GM21390 (cell line): ENCODE results near the gene PEX3.

Experiments used
- ATAC-seq: cut with Tn5 transposase; IDR thresholded peaks from one replicate; pipeline ENCODE4 v1.9.1; 2021; ENCODE audit not compliant: unreplicated experiment

PEX3 gene

GRCh38 chr6:143450453-143451371, at the start of gene PEX3, which contains the start of gene ADAT2:
Gene PEX3 (plus strand): TSS chr6:143450805. CDS start chr6:143451043, 238 bp downstream.
Gene ADAT2 (minus strand): TSS chr6:143450695. CDS start chr6:143450658, 37 bp downstream.
- ATAC-seq = peak; percentile 98

- ATAC-seq = no peak
These were observed 49.5 kb upstream of the PEX3 start for GRCh38 chr6:143401068-143401446.

- no peak for ATAC-seq
These were observed 48.8 kb upstream of the PEX3 start for GRCh38 chr6:143401636-143402370.

DNA sequence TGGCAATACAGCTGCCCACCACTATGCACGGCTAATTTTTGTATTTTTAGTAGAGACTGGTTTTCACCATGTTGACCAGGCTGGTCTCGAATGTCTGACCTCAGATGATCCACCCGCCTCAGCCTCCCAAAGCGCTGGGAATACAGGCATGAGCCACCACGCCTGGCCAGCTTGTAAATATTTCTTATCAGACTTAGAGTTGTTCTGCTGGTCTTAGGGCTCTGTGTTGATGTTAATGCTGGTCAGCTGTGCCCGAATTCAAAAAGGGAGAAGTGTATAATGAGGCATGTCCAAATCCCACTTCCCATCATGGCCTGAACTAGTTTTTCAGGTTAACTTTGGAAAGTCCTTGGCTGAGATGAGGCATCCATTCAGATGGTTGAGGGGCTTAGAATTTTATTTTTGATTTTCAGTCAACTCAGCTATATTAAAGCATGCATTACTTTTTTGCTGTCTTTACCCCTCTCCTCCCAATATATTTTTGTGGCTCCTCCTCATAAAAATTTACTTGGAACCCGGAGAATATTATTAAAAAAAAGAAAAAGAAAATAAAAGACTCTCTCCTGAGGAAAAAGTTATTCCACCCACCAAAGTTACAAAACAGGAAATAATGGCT, 47.8 kb upstream of the PEX3 start:
- no peak for ATAC-seq

DNA sequence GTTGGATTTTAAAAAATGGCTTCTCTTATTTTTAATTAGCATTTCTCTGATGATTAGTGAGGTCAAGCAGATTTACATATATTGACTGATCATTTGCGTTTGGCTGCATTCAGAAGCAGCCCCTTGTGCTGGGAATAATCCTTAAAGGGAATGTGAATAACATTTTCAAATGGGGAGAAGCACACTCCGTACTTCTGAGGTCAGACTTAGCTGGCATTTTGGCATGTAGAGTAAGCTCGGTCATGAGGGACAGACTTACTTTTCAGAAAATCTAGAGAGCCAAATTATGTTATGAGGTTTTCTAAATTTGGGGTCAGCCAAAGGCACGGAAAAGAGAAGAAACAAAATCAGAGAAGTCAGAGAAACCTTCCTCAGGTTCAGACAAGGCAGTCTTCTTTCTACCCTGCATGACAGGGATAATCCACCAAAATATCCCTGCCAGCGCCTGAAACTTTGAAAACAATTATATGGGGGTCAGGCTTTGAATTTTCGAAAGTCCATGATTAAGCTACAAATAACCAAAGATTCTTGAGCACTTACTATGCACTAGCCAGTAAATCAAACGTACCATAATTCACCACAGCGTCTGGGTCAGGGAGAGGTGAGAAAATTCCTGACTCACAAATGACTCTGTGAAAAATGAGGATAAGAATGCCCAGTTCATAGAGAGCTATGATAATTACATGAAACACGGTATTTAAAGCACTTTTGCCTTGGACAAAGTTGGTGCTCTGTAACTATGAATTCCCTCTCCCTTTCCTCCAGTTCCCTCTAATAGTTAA, 45.0 kb upstream of the PEX3 start:
- ATAC-seq = no peak

- ATAC-seq = peak; percentile 50
These were observed 43.9 kb upstream of the PEX3 start for GRCh38 chr6:143406673-143407072.

DNA sequence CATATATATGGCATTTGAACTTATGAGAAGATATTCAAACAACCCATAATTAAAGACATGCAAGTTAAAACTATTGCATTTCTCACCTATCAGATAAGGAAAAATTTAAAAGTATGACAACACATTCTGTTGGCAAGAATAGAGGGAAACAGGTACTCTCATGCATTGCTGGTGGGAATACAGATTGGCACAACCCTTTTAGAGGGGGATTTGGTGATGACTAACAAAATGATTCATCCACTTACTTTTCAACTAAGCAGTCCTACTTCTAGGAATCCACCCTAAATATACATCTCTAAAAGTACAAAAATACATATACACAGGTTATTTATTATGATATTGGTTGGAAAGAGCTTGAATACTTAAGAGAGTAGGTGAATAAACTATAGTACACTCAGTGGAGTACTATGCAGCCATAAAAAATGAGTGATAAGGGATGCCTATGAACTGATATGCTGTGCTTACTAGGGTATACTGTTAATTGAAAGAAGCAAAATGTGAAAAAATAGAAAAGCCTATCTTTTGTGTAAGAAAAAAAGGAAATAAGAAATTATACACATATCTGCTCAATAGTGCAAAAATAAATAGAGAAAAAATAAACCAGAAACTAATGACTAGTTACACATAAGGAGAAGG, 42.3 kb upstream of the PEX3 start:
- no peak for ATAC-seq

DNA sequence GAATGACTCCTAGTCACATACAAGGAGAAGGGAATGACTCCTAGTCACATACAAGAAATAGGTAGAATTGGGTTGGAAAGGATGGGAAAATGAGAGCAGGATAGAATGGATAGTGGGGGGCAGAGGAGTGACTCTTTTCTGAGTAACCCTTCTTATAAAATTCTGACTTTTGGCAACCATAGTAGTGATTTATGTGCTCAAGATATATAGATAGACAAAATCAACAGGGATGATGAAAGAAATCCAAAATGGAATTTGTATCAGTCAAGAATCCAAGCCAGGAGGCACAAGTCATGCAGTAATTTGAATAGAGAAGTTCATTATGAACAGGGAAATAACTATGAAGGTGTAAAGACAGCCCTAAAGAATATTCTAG, 41.8 kb upstream of the PEX3 start:
- ATAC-seq = no peak

- ATAC-seq = no peak
These were observed 39.7 kb upstream of the PEX3 start for GRCh38 chr6:143410859-143411270.

GRCh38 chr6:143414769-143415168, 35.8 kb upstream of the PEX3 start:
- ATAC-seq = no peak

DNA sequence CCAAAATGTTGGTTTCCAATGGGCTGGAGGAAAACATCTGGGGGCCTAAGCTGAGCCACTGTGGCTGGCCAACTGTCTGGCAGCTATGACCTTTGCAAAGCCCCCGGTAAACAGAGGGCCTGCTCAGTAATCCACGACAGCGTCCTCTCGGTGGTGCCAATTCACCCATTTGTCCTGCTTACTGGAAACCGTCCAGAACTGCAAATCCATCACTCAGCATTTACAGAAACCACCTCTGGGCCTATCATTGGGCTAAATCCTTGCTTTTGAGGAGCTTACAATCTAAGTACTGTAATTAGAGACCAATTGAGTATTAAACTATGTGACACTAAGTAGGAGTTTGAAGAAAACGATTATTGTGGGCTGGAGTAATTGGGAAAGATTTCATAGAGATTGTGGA, 31.1 kb upstream of the PEX3 start:
- ATAC-seq = no peak

DNA sequence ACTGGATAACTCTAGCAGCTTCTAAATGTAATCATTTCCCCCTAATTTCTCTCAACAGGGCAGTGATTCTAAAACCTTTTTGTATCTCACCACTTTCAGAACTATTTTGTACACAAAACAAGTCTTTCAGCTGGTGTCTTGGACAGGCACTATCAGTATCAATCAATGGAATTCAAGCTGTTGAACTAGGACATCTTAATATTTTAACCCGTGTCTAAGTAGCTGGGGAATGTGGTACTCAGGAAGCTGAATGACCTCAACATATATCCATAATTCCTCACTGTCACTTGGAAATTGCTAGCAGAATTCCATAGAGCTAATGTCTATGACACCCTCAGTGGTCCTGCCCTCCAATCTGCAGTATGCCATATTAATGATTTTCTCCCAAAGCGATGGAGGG, 24.6 kb upstream of the PEX3 start:
- no peak for ATAC-seq

DNA sequence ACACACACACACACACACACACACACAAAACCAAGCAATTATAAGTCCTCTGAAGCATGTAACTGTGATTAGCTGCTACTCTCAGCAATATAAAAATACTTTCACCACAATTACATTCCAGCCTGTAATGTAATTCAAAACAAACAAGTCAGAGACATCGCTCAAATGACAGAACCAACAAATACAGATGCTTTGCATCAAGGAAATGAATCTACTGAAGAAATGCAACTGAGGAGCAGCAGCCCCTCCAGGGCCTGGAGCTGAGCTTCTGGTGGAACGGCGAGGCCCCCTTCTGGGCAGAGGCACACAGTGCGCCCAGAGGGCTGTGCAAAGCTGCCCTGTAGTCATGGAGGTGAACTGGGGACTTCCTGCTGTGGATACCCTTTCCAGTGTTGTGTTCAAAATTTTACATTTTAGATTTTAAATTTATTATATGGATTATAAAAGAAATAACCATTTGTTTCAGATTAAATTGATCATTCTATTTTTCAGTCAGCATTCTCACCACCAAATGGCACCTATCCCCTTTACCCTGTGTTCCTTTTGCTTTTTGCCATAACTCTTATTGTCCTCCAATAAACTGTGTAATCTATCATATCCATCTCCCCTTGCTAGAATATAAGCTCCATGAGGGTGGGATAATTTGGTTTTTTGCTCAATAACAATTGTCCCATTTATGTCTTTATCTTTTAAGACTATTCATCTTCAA, 23.3 kb upstream of the PEX3 start:
- ATAC-seq = peak; percentile 100

- ATAC-seq = no peak
These were observed 20.6 kb upstream of the PEX3 start for GRCh38 chr6:143429970-143430369.

GRCh38 chr6:143431226-143431625, 19.4 kb upstream of the PEX3 start:
- no peak for ATAC-seq

- ATAC-seq = no peak
These were observed 18.0 kb upstream of the PEX3 start for GRCh38 chr6:143432588-143432987.

- no peak for ATAC-seq
These were observed 9.6 kb upstream of the PEX3 start for GRCh38 chr6:143441010-143441409.

GRCh38 chr6:143441680-143442545, 8.7 kb upstream of the PEX3 start:
- ATAC-seq = no peak

DNA sequence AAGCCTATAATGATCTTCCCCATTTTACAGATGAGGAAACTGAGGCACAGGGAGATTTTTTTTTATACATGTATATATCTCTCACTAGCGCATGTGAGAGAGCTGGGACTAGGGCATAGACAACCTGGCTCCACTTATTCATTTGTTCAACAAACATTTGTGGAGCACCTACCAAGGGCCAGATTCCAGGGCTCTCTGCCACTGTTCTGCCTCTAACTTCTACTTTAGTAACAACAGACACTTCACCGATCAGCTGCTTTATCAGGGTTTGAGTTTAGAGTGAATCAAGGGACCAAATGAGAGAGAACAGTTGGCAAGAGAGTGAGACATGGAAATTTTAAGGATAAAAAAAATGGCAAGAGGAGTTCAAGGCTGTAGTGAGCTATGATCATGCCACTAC, 7.5 kb upstream of the PEX3 start:
- no peak for ATAC-seq
